ENCODE data around the gene CYSTM1. TPM values are rescaled to one million over a fixed set of nuclear protein-coding genes. Genes with fewer than 3 reads are reported as not detected.
A peak's percentile ranks its signal among the peaks of the same experiment; 100 is the strongest.

The CYSTM1 gene
- total RNA-seq, 2 experiments from 2014 or later = 15.8 to 18.5 TPM

DNA sequence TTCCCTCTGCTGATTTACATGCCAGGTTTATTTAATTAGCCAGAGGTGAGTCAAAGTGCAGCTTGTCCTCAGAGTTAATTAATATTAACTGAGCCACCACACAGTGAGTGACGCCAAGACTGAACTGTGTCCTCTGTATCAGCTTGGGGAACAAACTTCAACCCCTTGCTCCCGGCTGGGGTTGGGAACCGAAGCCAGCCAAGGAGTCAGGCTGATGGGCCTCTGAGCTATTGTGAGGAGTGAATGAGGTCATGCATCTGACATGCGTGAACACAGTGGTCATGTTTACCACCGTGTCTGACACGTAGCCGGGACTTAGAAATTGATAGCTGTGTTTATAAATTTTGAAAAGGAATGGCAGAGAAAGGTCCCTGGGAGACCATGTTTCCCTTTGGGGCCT lies 32.1 kb upstream of the CYSTM1 start:
- no peaks in the 10 kb centered on the region for H3K9me3 Mint-ChIP-seq
- CTCF ChIA-PET = interaction anchor here (0.9 to 6.2 kb wide), 14 partner anchors 10 to 99 kb away, joined by 3 to 96 read pairs (median 15); partner anchors contain the start of genes CYSTM1, NRG2 and PURA

DNA sequence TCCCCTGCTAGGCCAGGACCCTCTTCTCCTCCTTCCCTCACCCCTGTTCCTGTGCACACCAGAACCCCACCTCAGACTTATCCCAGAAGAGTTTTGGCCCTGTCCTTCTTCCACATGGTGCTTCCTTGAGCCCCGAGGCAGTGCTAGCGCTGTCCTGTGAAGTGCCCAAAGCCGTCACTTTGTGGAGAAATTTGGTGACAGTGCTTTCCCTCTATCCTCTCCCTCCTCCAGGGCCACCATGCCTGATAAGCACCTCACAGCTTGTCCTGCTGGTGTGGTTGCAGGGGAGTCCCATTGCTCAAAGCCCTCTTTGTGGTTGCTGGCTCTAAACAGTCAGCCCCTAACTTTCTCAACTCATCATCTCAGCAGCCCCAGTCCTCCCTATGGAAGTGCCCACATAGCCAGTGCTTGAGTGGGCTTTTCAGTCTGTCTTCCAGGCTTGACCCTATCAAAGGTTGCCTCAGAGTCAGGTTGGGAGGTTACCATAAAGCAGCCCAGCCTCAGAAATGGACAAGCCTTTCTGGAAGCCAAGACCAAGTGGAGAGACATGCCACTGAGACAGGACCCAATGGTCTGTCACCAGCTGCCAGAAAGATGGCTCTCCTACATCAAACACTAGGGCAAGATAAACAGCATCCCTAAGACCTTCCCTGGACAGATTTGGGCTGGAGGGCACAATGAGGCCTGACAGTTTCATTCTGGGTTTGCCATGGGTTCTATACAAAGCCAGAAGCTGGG lies 31.3 kb upstream of the CYSTM1 start:
- ChIA-PET POLR2A (interaction anchor here (0.8 to 1.3 kb wide), 2 partner anchors 22 to 29 kb away, joined by 3 to 5 read pairs; partner anchors contain the start of gene PURA), CTCF (interaction anchor here (0.6 to 6.2 kb wide), 36 partner anchors 10 to 503 kb away, joined by 3 to 96 read pairs (median 6); partner anchors contain the start of genes NRG2 and PURA)
- TF ChIP-seq, protein P1, sequence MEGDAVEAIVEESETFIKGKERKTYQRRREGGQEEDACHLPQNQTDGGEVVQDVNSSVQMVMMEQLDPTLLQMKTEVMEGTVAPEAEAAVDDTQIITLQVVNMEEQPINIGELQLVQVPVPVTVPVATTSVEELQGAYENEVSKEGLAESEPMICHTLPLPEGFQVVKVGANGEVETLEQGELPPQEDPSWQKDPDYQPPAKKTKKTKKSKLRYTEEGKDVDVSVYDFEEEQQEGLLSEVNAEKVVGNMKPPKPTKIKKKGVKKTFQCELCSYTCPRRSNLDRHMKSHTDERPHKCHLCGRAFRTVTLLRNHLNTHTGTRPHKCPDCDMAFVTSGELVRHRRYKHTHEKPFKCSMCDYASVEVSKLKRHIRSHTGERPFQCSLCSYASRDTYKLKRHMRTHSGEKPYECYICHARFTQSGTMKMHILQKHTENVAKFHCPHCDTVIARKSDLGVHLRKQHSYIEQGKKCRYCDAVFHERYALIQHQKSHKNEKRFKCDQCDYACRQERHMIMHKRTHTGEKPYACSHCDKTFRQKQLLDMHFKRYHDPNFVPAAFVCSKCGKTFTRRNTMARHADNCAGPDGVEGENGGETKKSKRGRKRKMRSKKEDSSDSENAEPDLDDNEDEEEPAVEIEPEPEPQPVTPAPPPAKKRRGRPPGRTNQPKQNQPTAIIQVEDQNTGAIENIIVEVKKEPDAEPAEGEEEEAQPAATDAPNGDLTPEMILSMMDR (IDR thresholded peaks at IDR 0.05) = no peak
- Mint-ChIP-seq H3K9me3 (no peaks in the 10 kb centered on the region), H3K4me3 (no peak overlapping the region), H3K36me3 (ENCODE audit: low read depth) (no peaks in the 10 kb centered on the region), H3K4me1 (ENCODE audit: low read depth) (peaks cover 17% of the 10 kb centered on the region), H3K27me3 (peaks cover 22% of the 10 kb centered on the region), H3K27ac (no peak overlapping the region)
- intact Hi-C loops (cut with micrococcal nuclease) = loop anchor here (1.0 kb wide), 1 partner anchor 70 kb away; no protein-coding TSS in a partner anchor
- no peak for ATAC-seq
- DNase-seq = no peak

More for the DNA sequence above, 32.1 kb upstream of the CYSTM1 start:
- POLR2A ChIA-PET = no interaction called here
- Mint-ChIP-seq H3K4me1 (ENCODE audit: low read depth) (peaks cover 17% of the 10 kb centered on the region), H3K4me3 (no peak overlapping the region), H3K36me3 (ENCODE audit: low read depth) (no peaks in the 10 kb centered on the region), H3K27me3 (peaks cover 22% of the 10 kb centered on the region), H3K27ac (no peak overlapping the region)
- no peak for DNase-seq
- no peak for ATAC-seq
- intact Hi-C loops (cut with micrococcal nuclease) = no loop called here
- TF ChIP-seq, protein P1 (IDR thresholded peaks at IDR 0.05) = no peak

DNA sequence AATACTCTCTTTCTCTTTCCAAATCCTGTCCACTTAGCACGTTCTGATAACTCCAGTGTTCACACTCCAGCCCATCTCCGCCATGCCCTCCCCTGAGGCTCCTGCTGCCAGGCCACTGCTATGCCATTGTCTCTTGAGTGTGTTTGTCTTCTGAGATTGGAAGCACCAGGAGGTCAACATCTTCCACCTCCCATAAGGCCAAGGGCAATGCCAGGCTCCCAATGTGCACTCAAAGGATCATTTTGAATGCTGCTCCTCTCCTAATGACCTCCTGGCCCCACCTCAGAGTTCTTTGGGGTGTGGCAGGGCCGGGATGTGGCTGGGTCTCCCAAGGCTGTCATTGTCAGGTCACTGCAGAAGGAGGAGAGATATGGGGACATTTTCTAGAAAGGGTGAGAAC lies 29.7 kb upstream of the CYSTM1 start:
- DNase-seq = no peak
- ChIA-PET POLR2A (interaction anchor here (1.1 to 1.9 kb wide), 3 partner anchors 9 to 101 kb away, joined by 3 to 4 read pairs (median 3); no protein-coding TSS in a partner anchor), CTCF (interaction anchor here (0.6 to 6.2 kb wide), 26 partner anchors 8 to 246 kb away, joined by 3 to 96 read pairs (median 10); partner anchors contain the start of genes NRG2 and PURA)
- H3K27me3 Mint-ChIP-seq = peaks cover 22% of the 10 kb centered on the region
- TF ChIP-seq, protein P1 (IDR thresholded peaks at IDR 0.05) = no peak
- no peaks in the 10 kb centered on the region for H3K9me3 Mint-ChIP-seq
- intact Hi-C loops (cut with micrococcal nuclease) = no loop called here
- ATAC-seq = no peak
- no peaks in the 10 kb centered on the region for H3K36me3 Mint-ChIP-seq (ENCODE audit: low read depth)
- no peak overlapping the region for H3K27ac Mint-ChIP-seq
- H3K4me3 Mint-ChIP-seq = peak overlapping the region; percentile 38
- H3K4me1 Mint-ChIP-seq (ENCODE audit: low read depth) = peaks cover 17% of the 10 kb centered on the region

DNA sequence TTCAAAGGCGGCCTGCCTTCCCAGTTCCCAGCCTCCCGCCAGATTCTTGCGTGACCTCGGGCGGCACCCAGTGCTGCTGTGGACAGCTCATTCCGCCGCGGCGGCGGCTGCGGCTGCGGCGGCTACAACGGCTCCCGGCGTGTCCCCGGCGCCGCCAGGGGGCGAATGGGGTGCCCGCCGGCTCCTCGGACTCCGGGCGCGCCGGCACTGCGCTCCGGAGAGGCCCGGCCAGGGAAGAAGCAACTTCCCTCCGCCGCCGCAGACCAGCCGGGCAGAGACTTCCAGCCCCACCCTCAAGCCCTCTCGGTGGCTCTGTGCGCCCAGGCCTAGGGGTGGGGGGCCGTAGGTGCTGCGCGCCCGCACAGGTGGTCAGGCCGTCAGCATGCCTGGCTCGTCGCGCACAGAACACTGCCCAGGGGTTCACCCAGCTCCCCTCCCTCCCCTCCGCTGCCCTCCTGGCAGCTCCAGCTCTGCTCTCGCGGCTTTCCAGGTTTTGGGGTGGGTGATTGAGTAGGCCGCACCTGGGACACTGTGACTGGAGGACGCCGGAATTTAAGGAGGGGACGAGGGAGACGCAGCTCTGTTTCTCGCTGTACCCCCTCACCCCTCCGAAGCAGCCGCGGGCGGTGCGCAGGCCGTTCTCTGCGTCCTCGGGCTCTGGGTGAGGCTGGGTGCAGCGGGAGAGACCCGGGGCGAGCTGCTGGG lies 29.0 kb upstream of the CYSTM1 start:
- Mint-ChIP-seq H3K4me3 (peak overlapping the region; percentile 38), H3K27me3 (peaks cover 22% of the 10 kb centered on the region), H3K36me3 (ENCODE audit: low read depth) (no peaks in the 10 kb centered on the region), H3K4me1 (ENCODE audit: low read depth) (peaks cover 17% of the 10 kb centered on the region), H3K27ac (no peak overlapping the region), H3K9me3 (no peaks in the 10 kb centered on the region)
- ChIA-PET POLR2A (interaction anchor here (1.1 to 1.9 kb wide), 3 partner anchors 8 to 102 kb away, joined by 3 to 4 read pairs (median 3); no protein-coding TSS in a partner anchor), CTCF (interaction anchor here (0.6 to 6.2 kb wide), 21 partner anchors 9 to 359 kb away, joined by 3 to 96 read pairs (median 6); partner anchors contain the start of genes NRG2 and PURA)
- TF ChIP-seq, protein P1 (IDR thresholded peaks at IDR 0.05) = peak; percentile 78
- intact Hi-C loops (cut with micrococcal nuclease) = no loop called here
- ATAC-seq (peak; percentile 76), DNase-seq (peak; percentile 58)
